ENCODE data around the gene DHRS2. TPM values are rescaled to one million over a fixed set of nuclear protein-coding genes. Genes with fewer than 3 reads are reported as not detected.

The DHRS2 gene
- total and polyA plus RNA-seq, 2 of the 13 experiments (the other 11 are each of a cell fraction or from before 2014, with no cell fraction given), result 1,621 to 3,021 TPM

DNA sequence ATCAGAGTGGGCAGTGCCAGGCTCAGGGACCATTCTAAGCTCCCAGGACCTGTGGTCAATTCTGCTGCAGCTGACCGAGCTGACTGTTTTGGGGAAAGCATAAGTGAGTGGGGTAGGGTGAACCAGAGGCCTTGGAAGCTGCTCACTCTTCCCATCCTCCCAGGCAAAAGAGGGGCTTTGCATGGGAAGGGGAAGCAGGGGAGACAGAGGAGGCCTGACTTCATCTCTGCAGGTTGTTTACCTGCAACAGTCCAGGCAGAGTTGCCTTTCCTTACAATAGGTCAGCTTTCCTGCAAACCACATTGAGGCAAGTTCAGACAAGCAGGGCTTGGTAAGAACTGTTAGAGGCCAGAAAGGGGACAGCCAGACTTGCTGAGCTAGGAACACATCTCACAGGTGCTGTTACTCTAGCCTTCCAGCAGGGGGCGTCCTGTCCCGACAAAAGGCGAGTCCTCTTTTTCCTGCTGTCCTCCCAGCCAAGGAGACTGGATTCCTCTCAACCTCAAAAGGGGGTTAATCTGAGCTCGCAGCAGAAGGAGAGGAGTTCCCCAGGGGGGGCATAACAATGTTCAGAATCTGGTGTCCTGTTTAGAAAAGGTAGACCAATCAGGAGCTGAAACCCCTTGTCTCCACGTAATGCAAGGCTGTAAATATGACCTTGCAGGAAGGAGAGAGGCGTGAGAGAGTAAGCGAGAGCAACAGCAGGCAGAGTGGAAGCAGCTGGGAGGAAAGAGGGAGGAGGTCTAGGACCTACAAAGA is 4.3 kb upstream of the DHRS2 start (continued):
- TF ChIP-seq, protein P1, sequence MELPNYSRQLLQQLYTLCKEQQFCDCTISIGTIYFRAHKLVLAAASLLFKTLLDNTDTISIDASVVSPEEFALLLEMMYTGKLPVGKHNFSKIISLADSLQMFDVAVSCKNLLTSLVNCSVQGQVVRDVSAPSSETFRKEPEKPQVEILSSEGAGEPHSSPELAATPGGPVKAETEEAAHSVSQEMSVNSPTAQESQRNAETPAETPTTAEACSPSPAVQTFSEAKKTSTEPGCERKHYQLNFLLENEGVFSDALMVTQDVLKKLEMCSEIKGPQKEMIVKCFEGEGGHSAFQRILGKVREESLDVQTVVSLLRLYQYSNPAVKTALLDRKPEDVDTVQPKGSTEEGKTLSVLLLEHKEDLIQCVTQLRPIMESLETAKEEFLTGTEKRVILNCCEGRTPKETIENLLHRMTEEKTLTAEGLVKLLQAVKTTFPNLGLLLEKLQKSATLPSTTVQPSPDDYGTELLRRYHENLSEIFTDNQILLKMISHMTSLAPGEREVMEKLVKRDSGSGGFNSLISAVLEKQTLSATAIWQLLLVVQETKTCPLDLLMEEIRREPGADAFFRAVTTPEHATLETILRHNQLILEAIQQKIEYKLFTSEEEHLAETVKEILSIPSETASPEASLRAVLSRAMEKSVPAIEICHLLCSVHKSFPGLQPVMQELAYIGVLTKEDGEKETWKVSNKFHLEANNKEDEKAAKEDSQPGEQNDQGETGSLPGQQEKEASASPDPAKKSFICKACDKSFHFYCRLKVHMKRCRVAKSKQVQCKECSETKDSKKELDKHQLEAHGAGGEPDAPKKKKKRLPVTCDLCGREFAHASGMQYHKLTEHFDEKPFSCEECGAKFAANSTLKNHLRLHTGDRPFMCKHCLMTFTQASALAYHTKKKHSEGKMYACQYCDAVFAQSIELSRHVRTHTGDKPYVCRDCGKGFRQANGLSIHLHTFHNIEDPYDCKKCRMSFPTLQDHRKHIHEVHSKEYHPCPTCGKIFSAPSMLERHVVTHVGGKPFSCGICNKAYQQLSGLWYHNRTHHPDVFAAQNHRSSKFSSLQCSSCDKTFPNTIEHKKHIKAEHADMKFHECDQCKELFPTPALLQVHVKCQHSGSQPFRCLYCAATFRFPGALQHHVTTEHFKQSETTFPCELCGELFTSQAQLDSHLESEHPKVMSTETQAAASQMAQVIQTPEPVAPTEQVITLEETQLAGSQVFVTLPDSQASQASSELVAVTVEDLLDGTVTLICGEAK (IDR thresholded peaks at IDR 0.05), result no peak
- TF ChIP-seq, protein P1 (CRISPR knock-in tag; IDR thresholded peaks at IDR 0.05), result no peak
- TF ChIP-seq ZNF101 (CRISPR knock-in tag; IDR thresholded peaks at IDR 0.05; ENCODE audit: borderline replicate concordance, low read depth) (no peak), ZNF331 (CRISPR knock-in tag; IDR thresholded peaks at IDR 0.05) (peak; percentile 97), ZNF615 (CRISPR knock-in tag; IDR thresholded peaks at IDR 0.05; ENCODE audit: borderline replicate concordance) (no peak), CEBPB (IDR thresholded peaks at IDR 0.05; ENCODE audit: borderline replicate concordance, low read depth, low read length) (no peak), DNMT1 (CRISPR knock-in tag; IDR thresholded peaks at IDR 0.05) (peak; percentile 99), ZNF747 (CRISPR knock-in tag; IDR thresholded peaks at IDR 0.05; ENCODE audit: borderline replicate concordance) (peak; percentile 30; the same call in 1 of the 2 replicates), CBX2 (IDR thresholded peaks at IDR 0.05; ENCODE audit: low read depth, low read length) (no peak), CBX2 (CRISPR knock-in tag; IDR thresholded peaks at IDR 0.05; ENCODE audit: low read depth) (peak; percentile 16; the same call in 1 of the 2 replicates), ZNF777 (CRISPR knock-in tag; IDR thresholded peaks at IDR 0.05) (no peak), NFKB2 (CRISPR knock-in tag; IDR thresholded peaks at IDR 0.05; ENCODE audit: borderline replicate concordance) (no peak), ZNF138 (CRISPR knock-in tag; IDR thresholded peaks at IDR 0.05; ENCODE audit: low read depth) (peak; percentile 31; the same call in 1 of the 2 replicates), ELF1 (CRISPR knock-in tag; IDR thresholded peaks at IDR 0.05) (peak; percentile 69), ZNF773 (CRISPR knock-in tag; IDR thresholded peaks at IDR 0.05; ENCODE audit: borderline replicate concordance) (no peak), NFATC3 (CRISPR knock-in tag; IDR thresholded peaks at IDR 0.05) (0 out of 2 replicates have a peak, but pooled peaks have one; percentile 69), MIXL1 (CRISPR knock-in tag; IDR thresholded peaks at IDR 0.05) (peak; percentile 88), MTF1 (CRISPR knock-in tag; IDR thresholded peaks at IDR 0.05) (no peak), ZNF790 (CRISPR knock-in tag; IDR thresholded peaks at IDR 0.05; ENCODE audit: borderline replicate concordance) (no peak)
- TF ChIP-seq, protein P2, sequence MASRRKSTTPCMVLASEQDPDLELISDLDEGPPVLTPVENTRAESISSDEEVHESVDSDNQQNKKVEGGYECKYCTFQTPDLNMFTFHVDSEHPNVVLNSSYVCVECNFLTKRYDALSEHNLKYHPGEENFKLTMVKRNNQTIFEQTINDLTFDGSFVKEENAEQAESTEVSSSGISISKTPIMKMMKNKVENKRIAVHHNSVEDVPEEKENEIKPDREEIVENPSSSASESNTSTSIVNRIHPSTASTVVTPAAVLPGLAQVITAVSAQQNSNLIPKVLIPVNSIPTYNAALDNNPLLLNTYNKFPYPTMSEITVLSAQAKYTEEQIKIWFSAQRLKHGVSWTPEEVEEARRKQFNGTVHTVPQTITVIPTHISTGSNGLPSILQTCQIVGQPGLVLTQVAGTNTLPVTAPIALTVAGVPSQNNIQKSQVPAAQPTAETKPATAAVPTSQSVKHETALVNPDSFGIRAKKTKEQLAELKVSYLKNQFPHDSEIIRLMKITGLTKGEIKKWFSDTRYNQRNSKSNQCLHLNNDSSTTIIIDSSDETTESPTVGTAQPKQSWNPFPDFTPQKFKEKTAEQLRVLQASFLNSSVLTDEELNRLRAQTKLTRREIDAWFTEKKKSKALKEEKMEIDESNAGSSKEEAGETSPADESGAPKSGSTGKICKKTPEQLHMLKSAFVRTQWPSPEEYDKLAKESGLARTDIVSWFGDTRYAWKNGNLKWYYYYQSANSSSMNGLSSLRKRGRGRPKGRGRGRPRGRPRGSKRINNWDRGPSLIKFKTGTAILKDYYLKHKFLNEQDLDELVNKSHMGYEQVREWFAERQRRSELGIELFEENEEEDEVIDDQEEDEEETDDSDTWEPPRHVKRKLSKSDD (CRISPR knock-in tag; IDR thresholded peaks at IDR 0.05; ENCODE audit: low read depth), result no peak

All from HepG2 (cell line).